ENCODE data around the gene CCDC74B.
"Not testable (repeated sequence)": the region's sequence is repeated elsewhere in the genome, so short reads cannot be mapped to it uniquely, and the experiment has no call there.

Gene CCDC74B

GRCh38 chr2:130102597-130103363, 42.1 kb downstream of the CCDC74B start:
- not testable (repeated sequence) for DNase-seq
